Activated T-cell treated with anti-CD3 and anti-CD28 coated beads for 4 hours (primary cell): ENCODE results near the gene BZW2.

Source experiments
- DNase-seq: peaks from one replicate; pipeline ENCODE4 v3.0.0-alpha.2; 2020

BZW2 gene

GRCh38 chr7:16645593-16646471 is at the start of gene BZW2, which contains the start of gene ANKMY2:
Gene BZW2 (plus strand): TSS chr7:16646181. CDS start chr7:16665444, 19,263 bp downstream.
Gene ANKMY2 (minus strand): TSS chr7:16645754. CDS start chr7:16645573, 181 bp downstream.
- DNase-seq = peak; percentile 88

GRCh38 chr7:16598015-16598414 is 48.0 kb upstream of the BZW2 start:
- DNase-seq = no peak

- DNase-seq = no peak
Measured at GRCh38 chr7:16599860-16600259, 46.1 kb upstream of the BZW2 start.

DNA sequence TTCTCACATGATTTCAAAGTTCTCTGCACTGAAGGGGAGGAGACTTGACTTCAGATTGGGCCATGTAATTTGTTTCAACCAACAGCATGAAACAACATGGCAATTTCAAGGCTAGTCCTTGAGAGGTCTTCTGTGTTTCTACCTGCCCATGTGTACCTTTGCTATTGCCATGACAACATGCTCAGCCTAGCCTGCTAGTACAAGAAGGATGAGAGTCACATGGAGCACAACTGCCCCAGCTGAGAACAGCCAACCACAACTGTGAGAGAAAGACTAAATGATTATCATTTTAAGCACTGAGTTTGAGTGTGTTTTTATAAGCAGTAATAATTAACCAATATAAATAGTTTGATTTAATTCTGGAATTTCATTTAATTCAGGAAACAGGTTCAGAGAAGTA is 42.3 kb upstream of the BZW2 start:
- DNase-seq = no peak

DNA sequence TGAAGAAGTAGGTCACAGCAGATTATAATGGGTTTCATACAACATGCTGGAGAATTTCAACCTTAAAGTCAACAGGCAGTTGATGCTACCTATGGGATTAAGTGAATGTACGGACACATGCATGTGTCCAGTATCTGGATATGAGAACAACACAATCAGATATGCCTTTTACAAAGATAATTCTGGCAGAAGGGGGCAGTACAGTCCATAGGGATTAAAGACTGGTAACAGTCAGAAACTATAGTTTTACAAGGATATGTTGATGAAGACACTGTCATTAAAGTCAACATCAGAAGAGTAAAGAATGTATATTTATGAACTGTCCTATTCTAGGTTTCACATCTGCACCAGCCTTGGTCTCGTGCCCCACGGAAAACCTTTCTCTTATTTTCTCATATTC is 41.9 kb upstream of the BZW2 start:
- DNase-seq = no peak

- no peak for DNase-seq
Measured at GRCh38 chr7:16606704-16607103, 39.3 kb upstream of the BZW2 start.

DNA sequence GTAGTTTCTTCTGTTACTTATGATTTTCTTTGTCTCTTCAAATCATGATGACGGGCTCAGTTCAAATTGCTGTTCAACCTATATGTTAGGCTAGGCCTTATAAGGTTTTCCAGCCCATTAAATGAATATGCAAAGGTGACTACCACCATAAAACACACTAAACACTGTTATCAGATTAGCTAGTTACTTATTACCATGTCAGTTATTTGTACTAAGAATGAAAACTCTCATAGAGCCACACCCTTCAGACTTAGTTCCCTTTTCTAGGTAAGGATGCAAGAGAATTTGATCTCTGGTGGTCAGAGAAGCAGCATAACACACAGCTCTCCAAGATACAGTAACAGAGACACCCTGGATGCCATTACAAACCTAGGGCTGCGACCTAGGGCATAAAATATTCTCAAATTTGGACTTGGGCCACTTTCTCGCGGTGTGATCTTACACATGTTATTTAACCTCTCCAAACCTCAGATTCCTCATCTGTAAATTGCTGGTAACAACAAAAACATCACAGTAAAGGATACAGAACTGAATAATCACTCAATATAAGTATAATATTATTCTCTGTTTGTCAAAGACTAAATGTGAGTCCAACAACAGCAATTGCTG is 36.0 kb upstream of the BZW2 start:
- DNase-seq = no peak

DNA sequence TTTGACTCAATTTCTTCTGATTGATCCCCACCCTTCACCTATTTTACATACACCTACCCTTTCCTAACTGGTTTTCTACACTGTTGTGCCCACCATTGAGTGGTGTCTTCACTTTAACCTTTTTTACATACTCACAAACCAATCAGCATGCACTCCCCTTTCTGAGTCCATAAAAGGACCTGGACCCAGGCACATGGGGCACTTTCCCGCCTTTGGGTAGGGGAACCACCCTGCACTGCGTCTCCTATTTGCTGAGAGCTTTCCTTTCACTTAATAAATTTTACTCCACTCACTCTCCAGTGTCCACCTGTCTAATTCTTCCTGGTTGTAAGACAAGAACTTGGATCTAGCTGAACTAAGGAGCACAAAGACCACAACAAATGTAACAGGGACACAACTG is 34.3 kb upstream of the BZW2 start:
- no peak for DNase-seq

- no peak for DNase-seq
Measured at GRCh38 chr7:16615228-16615627, 30.8 kb upstream of the BZW2 start.

DNA sequence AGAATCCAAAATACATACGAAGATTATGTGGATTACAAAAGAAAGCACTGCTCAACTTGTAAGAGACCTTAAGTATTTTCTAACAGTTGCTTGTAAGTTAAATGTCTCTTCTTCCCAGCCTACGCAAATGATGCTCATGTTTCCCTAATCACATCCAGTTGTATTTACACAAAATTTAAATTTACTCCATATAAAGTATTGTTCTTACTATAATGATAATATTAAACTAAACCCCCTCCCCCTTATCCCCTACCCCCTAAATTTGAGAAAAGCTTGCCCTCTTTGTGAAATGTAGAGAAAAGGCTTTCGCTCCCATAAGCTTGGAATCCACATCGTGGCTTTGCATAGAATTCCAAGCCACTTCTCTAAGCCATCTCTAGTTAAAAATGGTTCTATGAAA is 29.9 kb upstream of the BZW2 start:
- DNase-seq = no peak

GRCh38 chr7:16616542-16616941 is 29.4 kb upstream of the BZW2 start:
- DNase-seq = no peak

- DNase-seq = no peak
Measured at GRCh38 chr7:16619979-16620408, 26.0 kb upstream of the BZW2 start.

- no peak for DNase-seq
Measured at GRCh38 chr7:16626388-16626787, 19.6 kb upstream of the BZW2 start.

DNA sequence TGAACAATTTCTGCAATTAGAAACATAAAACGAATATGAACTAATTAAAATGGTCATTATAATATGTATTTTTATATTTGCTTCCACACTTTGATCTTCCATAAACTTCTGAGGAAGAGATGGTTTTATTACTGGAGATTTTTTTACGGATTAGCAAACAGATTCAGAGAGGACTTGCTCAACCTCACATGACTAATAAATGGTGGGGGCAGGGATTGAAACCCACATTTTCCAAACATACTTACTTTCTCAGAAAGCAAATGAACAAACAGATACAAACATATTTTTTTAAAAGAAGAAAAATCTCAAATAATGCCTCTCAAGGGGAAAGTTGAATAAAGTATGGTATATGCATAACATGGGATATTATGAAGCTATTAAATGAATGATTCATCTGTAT is 18.7 kb upstream of the BZW2 start:
- no peak for DNase-seq

- DNase-seq = no peak
Measured at GRCh38 chr7:16630654-16631053, 15.3 kb upstream of the BZW2 start.

DNA sequence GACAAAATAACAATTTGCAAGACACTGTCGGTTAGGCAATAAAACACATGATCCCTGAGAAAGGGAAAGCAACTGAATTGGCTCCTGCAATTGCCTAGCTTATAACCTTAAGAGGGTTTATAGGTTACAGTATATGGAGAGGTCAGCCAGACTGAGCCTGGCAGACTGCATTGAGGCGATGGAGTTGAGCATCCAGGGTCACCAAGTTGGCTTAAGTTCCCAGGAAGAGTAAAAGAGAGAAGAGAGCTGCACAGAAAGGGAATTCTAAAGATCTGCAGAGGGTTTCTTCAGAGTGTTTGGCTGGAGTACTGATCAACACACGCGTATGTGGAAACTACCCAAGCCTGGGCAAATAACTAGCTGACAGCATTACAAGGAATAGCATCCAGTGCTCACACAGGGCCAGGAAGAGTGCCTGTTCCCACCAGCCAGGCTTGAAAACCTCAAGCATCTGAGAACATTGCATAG is 11.7 kb upstream of the BZW2 start:
- no peak for DNase-seq

GRCh38 chr7:16636555-16637101 is 9.4 kb upstream of the BZW2 start:
- DNase-seq = no peak

DNA sequence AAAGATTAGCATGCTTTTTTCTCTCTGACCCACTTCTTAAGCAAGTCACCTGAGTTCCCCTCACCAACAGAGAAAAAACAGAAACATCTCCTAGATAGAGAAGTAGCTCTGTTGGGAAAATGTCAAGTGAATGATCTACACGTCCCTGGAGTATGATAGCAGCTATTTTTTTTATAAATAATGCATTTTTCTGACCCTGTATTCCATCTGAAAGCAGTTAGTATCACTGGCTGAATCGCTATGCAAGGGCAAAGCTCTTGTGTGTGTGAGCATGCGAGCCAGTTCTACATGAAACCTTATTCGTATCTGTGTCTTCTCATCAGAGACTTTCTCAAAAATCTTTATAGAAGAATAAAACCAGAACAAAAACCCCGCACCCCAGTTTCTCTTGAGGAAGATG is 8.6 kb upstream of the BZW2 start:
- no peak for DNase-seq

DNA sequence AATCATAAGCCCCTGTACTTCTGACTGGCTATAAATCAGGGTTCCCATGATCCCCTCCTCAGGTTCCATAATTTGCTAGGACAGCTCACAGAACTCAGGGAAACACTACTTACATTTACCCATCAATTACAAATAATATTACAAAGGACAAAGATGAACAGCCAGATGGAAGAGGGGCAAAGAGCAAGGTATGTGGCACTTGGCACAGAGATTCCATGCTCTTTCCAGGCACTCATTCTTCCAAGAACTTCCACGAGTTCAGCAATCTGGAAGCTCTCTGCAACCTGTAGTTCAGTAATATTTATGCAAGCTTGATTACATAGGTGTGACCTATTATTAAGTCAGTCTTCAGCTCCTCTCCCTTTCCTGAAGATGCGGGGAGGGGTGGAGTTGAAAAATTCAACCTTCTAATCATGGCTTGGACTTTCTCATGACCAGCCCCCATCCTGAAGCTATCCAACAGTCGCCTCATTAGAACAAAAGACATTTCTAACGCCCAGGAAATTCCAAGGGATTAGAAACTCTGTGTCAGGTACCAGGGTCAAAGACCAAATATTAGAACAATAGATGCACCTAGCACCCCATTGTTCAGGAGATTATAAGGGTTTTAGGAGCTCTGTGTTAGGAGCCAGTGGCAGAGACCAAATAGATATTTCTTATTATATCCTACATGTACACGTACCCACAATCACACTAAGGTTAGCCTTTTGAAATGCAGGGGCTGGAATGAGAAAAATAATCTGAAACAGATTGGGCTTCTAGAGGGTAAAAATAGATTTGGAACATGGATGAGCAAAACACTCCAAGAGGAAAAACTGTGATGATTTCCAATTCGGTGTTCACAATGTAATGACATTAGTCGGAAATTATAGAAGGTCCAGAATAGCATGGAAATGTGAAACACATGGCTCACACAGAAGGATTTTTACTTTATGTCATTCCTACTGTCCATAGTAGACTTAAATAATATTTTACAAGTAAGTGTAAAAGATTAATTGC is 7.4 kb upstream of the BZW2 start:
- no peak for DNase-seq

DNA sequence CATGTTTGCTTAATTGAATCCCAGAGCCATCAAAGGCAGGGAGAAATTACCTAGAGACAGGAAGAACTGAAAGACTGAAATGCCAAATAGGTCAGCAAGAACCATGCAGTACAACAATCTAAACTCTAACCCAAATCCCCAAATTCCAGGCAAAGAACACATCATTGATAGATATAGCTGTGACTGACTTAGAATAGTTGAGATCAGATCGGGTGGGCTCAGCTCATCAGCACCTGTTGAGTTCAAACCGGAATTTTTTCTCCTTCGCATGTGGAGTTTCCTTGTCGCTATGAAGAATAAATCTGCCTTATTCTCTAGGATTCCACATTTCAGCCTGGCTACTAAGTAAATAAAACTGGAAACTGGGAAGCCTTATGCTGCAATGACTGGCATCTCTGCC is 1.8 kb upstream of the BZW2 start:
- DNase-seq = no peak

GRCh38 chr7:16644636-16645592 is 1.1 kb upstream of the BZW2 start:
- DNase-seq = peak; percentile 36
